Germinal center (tissue), 1 donor: ENCODE results near the gene OR11G2.
"Not testable (repeated sequence)": the region's sequence is repeated elsewhere in the genome, so short reads cannot be mapped to it uniquely, and the experiment has no call there.

Source experiments
- DNase-seq: peaks from one replicate; pipeline ENCODE4 v3.0.0; 2012; ENCODE audit warnings: mixed read lengths, low spot score

OR11G2 gene, protein sequence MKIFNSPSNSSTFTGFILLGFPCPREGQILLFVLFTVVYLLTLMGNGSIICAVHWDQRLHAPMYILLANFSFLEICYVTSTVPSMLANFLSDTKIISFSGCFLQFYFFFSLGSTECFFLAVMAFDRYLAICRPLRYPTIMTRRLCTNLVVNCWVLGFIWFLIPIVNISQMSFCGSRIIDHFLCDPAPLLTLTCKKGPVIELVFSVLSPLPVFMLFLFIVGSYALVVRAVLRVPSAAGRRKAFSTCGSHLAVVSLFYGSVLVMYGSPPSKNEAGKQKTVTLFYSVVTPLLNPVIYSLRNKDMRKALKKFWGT

GRCh38 chr14:20190596-20190995 is at the start of gene OR11G2:
Gene OR11G2 (plus strand): TSS chr14:20190896. CDS start chr14:20197438, 6,542 bp downstream.
- DNase-seq = no peak

DNA sequence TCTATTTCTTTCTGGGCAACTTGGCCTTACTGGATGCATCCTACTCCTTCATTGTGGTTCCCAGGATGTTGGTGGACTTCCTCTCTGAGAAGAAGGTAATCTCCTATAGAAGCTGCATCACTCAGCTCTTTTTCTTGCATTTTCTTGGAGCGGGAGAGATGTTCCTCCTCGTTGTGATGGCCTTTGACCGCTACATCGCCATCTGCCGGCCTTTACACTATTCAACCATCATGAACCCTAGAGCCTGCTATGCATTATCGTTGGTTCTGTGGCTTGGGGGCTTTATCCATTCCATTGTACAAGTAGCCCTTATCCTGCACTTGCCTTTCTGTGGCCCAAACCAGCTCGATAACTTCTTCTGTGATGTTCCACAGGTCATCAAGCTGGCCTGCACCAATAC is 46.8 kb upstream of the OR11G2 start:
- DNase-seq = no peak

GRCh38 chr14:20144820-20145219 is 45.9 kb upstream of the OR11G2 start:
- no peak for DNase-seq

DNA sequence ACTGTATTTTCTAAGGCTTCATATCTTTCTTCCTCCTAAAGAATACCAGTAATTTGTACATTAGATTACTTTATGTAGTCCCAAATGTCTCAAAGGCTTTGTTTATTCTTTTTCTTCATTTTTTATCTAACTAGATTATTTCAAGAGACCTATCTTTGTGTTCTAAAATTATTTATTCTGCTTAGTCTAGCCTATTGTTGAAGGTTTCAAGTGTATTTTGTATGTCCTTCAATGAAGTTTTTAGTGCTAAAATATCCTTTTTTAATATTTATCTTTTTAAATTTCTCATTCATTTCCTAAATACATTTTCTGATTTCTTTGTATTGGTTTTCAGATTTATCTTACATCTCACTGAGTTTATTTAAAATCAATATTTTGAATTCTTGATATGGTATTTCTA is 26.2 kb upstream of the OR11G2 start:
- no peak for DNase-seq

GRCh38 chr14:20167091-20167490 is 23.6 kb upstream of the OR11G2 start:
- DNase-seq = no peak

GRCh38 chr14:20169852-20170251 is 20.8 kb upstream of the OR11G2 start:
- DNase-seq = not testable (repeated sequence)

DNA sequence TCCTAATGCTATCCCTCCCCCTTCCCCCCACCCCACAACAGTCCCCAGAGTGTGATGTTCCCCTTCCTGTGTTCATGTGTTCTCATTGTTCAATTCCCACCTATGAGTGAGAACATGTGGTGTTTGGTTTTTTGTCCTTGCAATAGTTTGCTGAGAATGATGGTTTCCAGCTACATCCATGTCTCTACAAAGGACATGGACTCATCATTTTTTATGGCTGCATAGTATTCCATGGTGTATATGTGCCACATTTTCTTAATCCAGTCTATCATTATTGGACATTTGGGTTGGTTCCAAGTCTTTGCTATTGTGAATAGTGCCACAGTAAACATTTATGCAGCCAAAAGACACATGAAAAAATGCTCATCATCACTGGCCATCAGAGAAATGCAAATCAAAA is 16.5 kb upstream of the OR11G2 start:
- DNase-seq = not testable (repeated sequence)

- no peak for DNase-seq
Observed at GRCh38 chr14:20176330-20176729, 14.4 kb upstream of the OR11G2 start.

DNA sequence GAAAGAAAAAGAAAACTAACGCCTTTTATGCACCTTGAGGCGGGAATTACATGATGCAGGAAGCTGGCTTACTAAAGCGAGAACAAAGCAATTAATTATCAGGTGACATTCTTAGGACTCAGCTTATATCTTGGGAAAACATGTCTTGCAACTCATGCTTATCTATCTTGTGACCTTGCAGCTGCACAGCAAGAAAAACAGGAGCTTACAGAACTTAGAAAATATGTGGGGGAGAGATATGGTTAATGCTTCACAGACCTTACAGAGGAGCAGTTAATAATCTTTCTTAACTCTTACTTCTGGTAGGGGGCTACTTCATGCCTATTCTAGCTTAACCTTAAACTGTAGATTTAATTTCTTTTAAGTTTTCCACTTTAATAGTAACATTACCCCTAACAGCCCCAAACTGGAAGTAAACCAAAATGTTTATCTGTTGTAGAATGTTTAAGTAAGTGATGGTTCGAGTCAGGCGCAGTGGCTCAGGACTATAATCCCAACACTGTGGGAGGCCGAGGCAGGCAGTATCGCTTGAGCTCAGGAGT is 13.2 kb upstream of the OR11G2 start:
- no peak for DNase-seq

DNA sequence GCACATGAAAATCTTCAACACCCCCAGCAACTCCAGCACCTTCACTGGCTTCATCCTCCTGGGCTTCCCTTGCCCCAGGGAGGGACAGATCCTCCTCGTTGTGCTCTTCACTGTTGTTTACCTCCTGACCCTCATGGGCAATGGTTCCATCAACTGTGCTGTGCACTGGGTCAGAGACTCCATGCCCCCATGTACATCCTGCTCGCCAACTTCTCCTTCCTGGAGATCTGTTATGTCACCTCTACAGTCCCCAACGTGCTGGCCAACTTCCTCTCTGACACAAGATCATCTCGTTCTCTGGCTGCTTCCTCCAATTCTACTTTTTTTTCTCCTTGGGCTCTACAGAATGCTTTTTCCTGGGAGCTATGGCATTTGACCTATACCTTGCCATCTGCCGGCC is 11.5 kb upstream of the OR11G2 start:
- DNase-seq = no peak

DNA sequence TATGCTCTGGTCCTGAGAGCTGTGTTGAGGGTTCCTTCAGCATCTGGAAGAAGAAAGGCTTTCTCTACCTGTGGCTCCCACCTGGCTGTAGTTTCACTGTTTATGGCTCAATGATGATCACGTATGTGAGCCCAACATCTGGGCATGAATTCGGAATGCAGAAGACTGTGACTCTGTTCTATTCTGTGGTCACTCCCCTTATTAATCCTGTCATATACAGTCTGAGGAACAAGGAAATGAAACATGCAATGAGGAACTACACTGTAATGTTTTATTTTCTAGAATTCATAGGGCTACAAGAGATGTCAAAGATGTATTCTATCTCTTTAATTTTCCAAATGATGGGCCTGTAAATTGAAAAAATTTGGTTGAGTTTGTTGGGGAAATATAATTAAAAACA is 10.8 kb upstream of the OR11G2 start:
- DNase-seq = no peak

- no peak for DNase-seq
Observed at GRCh38 chr14:20180486-20180885, 10.2 kb upstream of the OR11G2 start.

DNA sequence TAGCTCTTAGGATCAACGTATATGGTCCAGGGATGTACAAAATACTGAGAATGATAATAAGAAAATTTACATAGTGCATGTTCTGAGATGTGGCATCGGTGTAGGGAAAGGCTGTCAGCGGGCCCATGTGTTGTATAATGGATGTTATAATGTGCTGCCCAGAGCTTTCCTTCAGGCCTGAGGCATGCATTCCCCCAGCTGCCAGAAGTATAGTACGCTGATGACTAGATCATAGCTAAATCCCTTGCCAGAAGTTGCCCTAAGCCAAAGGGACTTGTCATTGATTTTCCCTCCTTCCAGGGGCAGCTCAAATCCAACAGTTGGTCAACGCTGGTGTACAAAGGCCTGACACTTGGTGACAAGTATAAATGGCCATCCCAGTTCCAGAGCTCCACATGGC is 6.5 kb upstream of the OR11G2 start:
- DNase-seq = no peak

- DNase-seq = no peak
Observed at GRCh38 chr14:20191396-20191795, 700 bp downstream of the OR11G2 start.

DNA sequence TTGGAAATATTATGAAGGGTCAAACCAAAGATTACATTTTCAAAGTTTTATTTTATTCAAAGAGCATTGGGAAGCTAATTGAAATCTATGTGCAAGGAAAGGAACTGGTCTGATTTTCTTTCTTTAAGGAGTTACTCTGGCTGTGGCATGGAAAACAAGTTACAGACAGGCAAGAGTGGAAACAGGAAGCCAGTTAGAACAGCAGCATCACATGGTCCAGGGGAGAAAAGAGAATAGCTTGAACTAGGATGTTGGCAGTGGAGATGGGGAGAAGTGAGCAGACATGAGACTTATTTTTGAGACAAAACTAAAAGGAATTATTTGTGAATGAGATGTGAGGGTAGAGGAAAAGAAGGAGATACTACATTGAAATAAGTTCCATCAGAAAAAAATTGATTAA is 3.4 kb downstream of the OR11G2 start:
- DNase-seq = no peak

GRCh38 chr14:20195170-20195569 is 4.5 kb downstream of the OR11G2 start:
- DNase-seq = not testable (repeated sequence)

GRCh38 chr14:20195911-20196310 is 5.2 kb downstream of the OR11G2 start:
- no peak for DNase-seq

DNA sequence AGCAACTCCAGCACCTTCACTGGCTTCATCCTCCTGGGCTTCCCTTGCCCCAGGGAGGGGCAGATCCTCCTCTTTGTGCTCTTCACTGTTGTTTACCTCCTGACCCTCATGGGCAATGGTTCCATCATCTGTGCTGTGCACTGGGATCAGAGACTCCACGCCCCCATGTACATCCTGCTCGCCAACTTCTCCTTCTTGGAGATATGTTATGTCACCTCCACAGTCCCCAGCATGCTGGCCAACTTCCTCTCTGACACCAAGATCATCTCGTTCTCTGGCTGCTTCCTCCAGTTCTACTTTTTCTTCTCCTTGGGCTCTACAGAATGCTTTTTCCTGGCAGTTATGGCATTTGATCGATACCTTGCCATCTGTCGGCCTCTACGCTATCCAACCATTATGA is 6.8 kb downstream of the OR11G2 start:
- DNase-seq = no peak

DNA sequence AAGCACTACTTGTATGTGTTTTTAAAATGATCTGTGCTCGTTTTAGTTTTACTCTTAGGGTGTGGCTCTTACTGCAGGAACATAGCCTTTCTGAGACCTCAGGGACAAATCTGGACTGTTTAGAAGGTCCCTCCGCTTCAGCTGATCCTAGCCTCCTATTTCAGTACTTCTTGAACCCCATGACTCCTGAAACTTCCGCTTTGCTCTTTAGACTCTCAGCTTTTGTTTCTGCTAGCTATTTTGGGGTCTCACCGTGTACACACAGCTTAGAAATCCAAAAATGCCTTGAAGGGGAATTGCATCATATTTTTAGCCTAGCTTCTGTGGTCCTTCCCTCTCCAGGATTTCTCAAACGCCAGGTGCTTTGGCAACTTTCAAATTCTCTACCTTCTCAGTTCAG is 8.3 kb downstream of the OR11G2 start:
- DNase-seq = no peak

DNA sequence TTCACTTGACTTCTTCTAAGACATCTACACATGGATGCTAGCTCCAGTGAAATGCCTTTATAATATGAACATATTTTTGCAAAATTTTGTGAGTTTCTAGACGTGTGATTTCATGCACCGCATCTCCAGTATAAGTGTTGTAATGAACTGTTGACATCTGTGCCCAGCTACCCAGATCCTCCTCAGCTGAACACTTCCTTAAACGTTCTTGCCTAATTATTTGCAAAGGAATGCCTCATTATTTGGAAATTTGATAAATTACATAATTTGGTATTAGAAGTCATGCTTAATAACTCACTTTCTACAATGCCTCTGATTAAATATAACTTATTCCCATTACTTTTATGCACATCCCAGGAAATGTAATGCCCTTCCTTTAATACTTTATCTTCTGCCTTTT is 14.0 kb downstream of the OR11G2 start:
- no peak for DNase-seq

DNA sequence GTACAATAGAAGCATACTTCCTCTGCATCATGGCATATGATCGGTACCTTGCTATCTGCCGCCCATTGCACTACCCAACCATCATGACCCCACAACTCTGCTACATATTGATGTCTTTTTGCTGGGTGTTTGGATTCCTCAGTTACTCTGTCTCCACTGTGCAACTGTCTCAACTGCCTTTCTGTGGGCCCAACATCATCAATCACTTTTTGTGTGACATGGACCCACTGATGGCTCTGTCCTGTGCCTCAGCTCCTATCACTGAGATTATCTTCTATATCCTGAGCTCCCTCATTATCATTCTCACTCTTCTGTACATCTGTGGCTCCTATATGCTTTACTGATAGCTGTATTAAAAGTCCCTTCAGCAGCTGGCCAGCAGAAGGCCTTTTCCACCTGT is 18.9 kb downstream of the OR11G2 start:
- no peak for DNase-seq

- not testable (repeated sequence) for DNase-seq
Observed at GRCh38 chr14:20212406-20212805, 21.7 kb downstream of the OR11G2 start.

GRCh38 chr14:20215196-20215595 is 24.5 kb downstream of the OR11G2 start:
- DNase-seq = no peak

DNA sequence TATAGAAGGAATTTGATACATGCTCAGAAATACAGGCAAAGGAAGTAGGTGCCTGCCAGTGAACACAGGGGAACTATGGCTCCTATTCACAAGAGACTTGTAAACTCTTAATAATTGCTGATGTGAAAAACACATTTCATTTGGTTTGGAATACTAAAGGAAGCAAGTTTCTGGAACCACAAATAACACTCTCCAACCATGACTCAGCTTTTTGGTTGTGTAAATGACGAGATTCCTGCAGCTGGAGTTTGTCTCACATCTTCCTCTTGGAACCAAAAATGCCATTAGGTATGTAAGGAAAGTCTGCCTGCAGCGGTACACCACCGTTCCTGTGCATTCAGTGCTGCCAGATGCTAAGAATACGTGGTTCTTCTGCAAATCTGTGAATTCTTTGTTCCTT is 28.3 kb downstream of the OR11G2 start:
- no peak for DNase-seq
